GM12891 (cell line): ENCODE data around the gene WDR20.
A peak's percentile ranks its signal among the peaks of the same experiment; 100 is the strongest.
"Not testable (repeated sequence)": the region's sequence is repeated elsewhere in the genome, so short reads cannot be mapped to it uniquely, and the experiment has no call there.

Experiments
- DNase-seq: peaks from one replicate; pipeline ENCODE4 v3.0.0; 2011; ENCODE audit warnings: low spot score; ENCODE audit not compliant: insufficient read length
- FAIRE-seq: peaks from 2 replicates; lab custom pipeline; 2011; peaks lifted over from hg19 to GRCh38; lab: Jason Lieb, UNC
- PAX5 ChIP-seq: IDR thresholded peaks from 2 replicates; pipeline ENCODE4 v1.6.1; 2011; ENCODE audit warnings: low read length, moderate library complexity, mild to moderate bottlenecking; ENCODE audit not compliant: insufficient read depth, severe bottlenecking
- POLR2A ChIP-seq: IDR thresholded peaks from 2 replicates; pipeline ENCODE4 v1.6.1; 2011; ENCODE audit warnings: low read depth, low read length, control low read depth
- POLR2AphosphoS5 ChIP-seq: IDR thresholded peaks from 2 replicates; pipeline ENCODE4 v1.6.1; 2011; ENCODE audit warnings: low read depth, low read length, control low read depth
- POU2F2 ChIP-seq: IDR thresholded peaks from 2 replicates; pipeline ENCODE4 v1.6.1; 2011; ENCODE audit warnings: low read depth, mild to moderate bottlenecking, control low read depth, low read length, moderate library complexity
- SPI1 ChIP-seq: IDR thresholded peaks from 2 replicates; pipeline ENCODE4 v1.6.1; 2011; ENCODE audit warnings: low read depth, low read length, control low read depth
- TAF1 ChIP-seq: IDR thresholded peaks from 2 replicates; pipeline ENCODE4 v1.6.1; 2011; ENCODE audit warnings: low read depth, low read length, control low read depth

WDR20 gene

GRCh38 chr14:102145395-102145794 lies 5.7 kb downstream of the WDR20 start:
- DNase-seq, result no peak
- TF ChIP-seq TAF1 (no peak), SPI1 (no peak), POLR2AphosphoS5 (no peak), POLR2A (no peak), PAX5 (no peak), POU2F2 (no peak)
- FAIRE-seq, result no peak

- no peak for FAIRE-seq
- DNase-seq, result no peak
- TF ChIP-seq TAF1, result no peak
- no peak for TF ChIP-seq POLR2AphosphoS5
- no peak for TF ChIP-seq SPI1
- no peak for TF ChIP-seq PAX5
- TF ChIP-seq POLR2A, result no peak
- TF ChIP-seq POU2F2, result no peak
These were observed 6.7 kb downstream of the WDR20 start for GRCh38 chr14:102146423-102146822.

- no peak for TF ChIP-seq POLR2A
- TF ChIP-seq SPI1, result no peak
- TF ChIP-seq POU2F2, result no peak
- no peak for TF ChIP-seq TAF1
- no peak for TF ChIP-seq PAX5
- TF ChIP-seq POLR2AphosphoS5, result no peak
- no peak for FAIRE-seq
- DNase-seq, result no peak
These were observed 10.4 kb downstream of the WDR20 start for GRCh38 chr14:102150083-102150482.

- FAIRE-seq, result no peak
- no peak for DNase-seq
- TF ChIP-seq SPI1 (no peak), TAF1 (no peak), POU2F2 (no peak), POLR2A (no peak), POLR2AphosphoS5 (no peak), PAX5 (no peak)
These were observed 11.0 kb downstream of the WDR20 start for GRCh38 chr14:102150744-102151143.

- FAIRE-seq, DNase-seq: not testable (repeated sequence)
These were observed 11.7 kb downstream of the WDR20 start for GRCh38 chr14:102151411-102151810.

- TF ChIP-seq SPI1 (no peak), TAF1 (no peak), POLR2AphosphoS5 (no peak), POLR2A (no peak), PAX5 (no peak), POU2F2 (no peak)
- FAIRE-seq (no peak), DNase-seq (no peak)
These were observed 14.4 kb downstream of the WDR20 start for GRCh38 chr14:102154121-102154520.

- no peak for TF ChIP-seq POLR2A
- 0 out of 2 replicates have a peak, but pooled peaks have one; percentile 10 for TF ChIP-seq SPI1
- FAIRE-seq (no peak), DNase-seq (no peak)
These were observed 15.3 kb downstream of the WDR20 start for GRCh38 chr14:102154821-102155549.

- DNase-seq (no peak), FAIRE-seq (no peak)
- TF ChIP-seq PAX5, result no peak
- TF ChIP-seq POLR2AphosphoS5, result no peak
- no peak for TF ChIP-seq SPI1
- no peak for TF ChIP-seq POLR2A
- TF ChIP-seq POU2F2, result no peak
- TF ChIP-seq TAF1, result no peak
These were observed 17.6 kb downstream of the WDR20 start for GRCh38 chr14:102157346-102157745.

- DNase-seq (no peak), FAIRE-seq (no peak)
- TF ChIP-seq TAF1 (no peak), POLR2AphosphoS5 (no peak), PAX5 (no peak), POU2F2 (no peak), POLR2A (no peak), SPI1 (no peak)
These were observed 19.1 kb downstream of the WDR20 start for GRCh38 chr14:102158797-102159196.

GRCh38 chr14:102159841-102160240 lies 20.1 kb downstream of the WDR20 start:
- no peak for DNase-seq
- FAIRE-seq, result no peak
- no peak for TF ChIP-seq PAX5
- no peak for TF ChIP-seq POLR2A
- no peak for TF ChIP-seq POLR2AphosphoS5
- no peak for TF ChIP-seq POU2F2
- no peak for TF ChIP-seq TAF1
- TF ChIP-seq SPI1, result no peak

GRCh38 chr14:102162487-102162886 lies 22.8 kb downstream of the WDR20 start:
- TF ChIP-seq POLR2A (no peak), POU2F2 (no peak), POLR2AphosphoS5 (no peak), PAX5 (no peak)
- DNase-seq, result no peak
- FAIRE-seq, result no peak
